ENCODE results near the gene CGREF1.
"Not testable (repeated sequence)": the region's sequence is repeated elsewhere in the genome, so short reads cannot be mapped to it uniquely, and the experiment has no call there.

CGREF1 gene

DNA sequence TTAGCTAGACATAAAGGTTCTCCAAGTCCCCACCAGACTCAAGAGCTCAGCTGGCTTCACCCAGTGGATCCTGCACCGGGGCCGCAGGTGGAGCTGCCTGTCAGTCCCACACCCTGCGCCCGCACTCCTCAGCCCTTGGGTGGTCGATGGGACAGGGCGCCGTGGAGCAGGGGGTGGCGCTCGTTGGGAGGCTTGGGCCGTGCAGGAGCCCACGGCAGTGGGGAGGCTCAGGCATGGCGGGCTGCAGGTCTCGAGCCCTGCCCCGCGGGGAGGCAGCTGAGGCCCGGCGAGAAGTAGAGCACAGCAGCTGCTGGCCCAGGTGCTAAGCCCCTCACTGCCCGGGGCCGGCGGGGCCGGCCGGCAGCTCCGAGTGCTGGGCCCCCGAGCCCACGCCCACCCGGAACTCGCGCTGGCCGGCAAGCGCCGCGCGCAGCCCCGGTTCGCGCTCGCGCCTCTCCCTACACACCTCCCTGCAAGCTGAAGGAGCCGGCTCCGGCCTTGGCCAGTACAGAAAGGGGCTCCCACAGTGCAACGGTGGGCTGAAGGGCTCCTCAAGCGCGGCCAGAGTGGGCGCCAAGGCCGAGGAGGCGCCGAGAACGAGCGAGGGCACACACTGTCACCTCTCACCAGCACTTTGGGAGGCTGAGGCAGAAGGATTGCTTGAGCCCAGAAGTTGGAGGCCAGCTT, 7.4 kb downstream of the CGREF1 start:
- not testable (repeated sequence) for DNase-seq

GRCh38 chr2:27110603-27111352, 8.2 kb downstream of the CGREF1 start:
- not testable (repeated sequence) for DNase-seq

GRCh38 chr2:27109083-27109482, 9.8 kb downstream of the CGREF1 start:
- DNase-seq: no peak

- no peak for DNase-seq
These were observed 10.7 kb downstream of the CGREF1 start for GRCh38 chr2:27108221-27108620.

DNA sequence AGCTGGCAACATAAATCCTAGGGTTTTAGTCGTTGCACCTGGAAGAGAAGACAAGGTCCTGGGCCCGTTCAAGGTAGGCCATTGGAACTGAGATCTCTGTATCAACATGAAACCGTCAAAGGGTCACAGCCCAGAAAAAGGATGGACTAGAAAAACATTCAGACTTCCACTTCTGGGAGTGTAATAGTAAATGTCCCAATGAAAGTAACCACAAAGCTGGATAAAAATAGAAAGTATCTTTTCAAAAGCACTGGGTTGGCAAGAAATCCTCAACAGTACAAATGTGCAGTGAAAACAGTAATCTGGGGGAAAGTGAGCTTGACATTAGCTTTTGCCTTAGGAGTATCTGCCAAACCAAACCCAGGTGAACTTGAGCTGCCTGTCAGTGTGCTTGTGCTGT, 12.9 kb downstream of the CGREF1 start:
- DNase-seq: no peak

GRCh38 chr2:27102329-27102728, 16.6 kb downstream of the CGREF1 start:
- DNase-seq: no peak

- DNase-seq: no peak
These were observed 18.9 kb downstream of the CGREF1 start for GRCh38 chr2:27100036-27100435.

DNA sequence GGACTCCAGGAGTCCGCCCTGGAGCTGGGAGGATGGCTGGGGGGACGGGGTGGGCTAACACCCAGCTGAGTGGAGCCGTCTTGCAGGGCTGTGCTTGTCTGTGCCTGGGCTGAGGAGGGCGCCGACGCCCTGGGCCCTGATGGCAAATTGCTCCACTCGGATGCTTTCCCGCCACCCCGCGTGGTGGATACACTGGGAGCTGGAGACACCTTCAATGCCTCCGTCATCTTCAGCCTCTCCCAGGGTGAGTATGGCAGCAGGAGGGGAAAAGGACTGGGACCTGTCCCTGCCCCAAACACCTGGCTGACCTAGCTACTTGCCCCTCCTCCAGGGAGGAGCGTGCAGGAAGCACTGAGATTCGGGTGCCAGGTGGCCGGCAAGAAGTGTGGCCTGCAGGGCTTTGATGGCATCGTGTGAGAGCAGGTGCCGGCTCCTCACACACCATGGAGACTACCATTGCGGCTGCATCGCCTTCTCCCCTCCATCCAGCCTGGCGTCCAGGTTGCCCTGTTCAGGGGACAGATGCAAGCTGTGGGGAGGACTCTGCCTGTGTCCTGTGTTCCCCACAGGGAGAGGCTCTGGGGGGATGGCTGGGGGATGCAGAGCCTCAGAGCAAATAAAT, 19.5 kb downstream of the CGREF1 start:
- no peak for DNase-seq

DNA sequence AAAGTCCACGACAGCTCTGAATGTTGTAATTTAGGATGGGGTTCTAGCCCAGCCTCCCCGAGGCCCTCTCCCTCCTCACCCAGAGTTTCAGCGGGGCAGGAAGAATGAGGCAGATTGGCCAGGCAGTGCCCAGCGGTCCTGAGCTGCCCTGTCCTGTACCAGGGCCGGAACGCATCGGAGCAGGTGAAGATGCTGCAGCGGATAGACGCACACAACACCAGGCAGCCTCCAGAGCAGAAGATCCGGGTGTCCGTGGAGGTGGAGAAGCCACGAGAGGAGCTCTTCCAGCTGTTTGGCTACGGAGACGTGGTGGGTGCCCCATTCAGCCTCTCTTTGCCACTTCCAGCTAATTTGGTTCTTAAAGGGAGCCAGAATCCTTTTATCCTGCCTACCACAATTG, 21.6 kb downstream of the CGREF1 start:
- no peak for DNase-seq

DNA sequence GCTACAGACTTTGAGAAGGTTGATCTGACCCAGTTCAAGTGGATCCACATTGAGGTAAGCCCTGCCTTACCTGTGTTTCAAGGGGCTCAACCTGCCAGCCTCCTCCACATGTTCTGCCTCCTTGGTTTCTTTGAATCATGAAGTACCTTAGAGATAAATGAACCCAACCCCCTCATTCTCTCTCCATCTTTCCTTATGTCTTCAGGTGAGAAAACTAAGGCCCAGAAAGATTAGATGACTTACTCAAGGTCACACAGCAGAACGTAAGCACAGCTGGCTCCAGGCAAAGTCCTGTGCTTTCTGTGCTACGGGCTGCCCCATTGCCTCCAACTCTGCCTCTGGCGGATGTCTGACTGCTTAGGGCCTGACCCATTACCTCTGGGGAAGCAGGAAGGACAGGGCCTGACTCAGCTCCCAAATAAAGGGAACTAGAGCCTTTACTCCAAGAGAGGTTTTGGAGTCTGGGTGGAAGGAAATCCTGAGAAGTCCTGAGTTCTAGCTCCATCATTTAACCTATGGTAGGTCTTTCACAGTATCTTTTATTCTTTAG, 22.1 kb downstream of the CGREF1 start:
- DNase-seq: no peak

DNA sequence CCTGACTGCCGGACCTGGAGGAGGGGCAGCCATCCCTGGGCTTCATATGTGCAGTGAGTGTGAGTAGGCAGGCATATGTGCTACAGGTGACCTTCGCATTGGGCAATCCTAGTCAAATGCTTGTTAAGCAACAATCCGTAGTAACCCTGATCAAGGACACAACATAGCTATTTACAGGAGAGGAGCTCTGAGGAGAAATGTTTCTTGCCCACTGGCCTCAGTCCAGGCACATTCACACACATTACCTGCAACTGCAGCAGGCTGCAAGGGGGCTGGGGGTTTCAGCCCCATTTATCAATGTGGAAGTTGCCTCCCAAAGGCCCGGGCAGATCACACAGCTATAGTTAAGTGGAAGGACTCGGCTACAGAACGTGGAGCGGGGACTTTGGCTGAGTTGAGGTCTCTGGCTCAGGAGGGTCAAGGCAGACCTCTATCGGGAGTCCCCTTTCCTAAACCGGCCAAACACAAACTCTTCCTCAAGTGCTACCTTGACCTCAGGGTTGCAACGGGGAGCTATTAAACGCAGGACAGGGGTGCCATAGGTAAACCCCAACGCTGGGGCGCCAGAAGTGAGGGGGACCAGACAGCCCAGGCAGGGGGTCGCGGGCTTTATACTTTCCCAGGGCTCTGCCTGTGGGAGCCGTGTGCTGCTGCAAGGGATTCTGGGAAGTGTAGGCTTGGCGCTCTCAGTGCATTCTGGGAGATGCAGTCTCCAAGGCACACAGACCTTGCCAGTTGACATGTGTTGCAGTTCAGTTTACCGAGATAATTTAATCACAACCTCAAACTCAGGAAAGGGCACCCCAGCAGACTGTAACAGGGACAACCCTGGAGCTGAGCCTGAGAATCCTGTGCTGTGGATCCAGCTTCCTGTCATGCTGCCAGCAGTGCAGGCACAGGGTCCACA, 22.9 kb downstream of the CGREF1 start:
- peak in 45 of 56 donors; percentile 22 to 82 (median 51) for DNase-seq

DNA sequence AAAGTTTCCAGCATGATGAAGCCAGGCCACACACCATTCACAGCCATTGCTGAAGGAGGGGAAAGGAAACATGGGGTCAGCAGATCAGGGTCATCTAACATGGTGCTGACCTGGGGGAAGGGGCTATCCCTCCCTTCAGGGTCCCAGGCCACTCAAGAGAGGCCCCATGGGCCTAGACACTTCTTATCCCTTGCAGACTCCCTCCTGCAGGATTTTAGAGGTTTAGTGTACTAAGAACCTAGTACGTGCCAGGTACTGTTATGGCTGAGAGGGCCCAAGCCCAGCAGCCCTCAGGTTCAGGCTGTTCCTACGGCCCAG, 23.5 kb downstream of the CGREF1 start:
- no peak for DNase-seq

GRCh38 chr2:27094353-27094984, 24.5 kb downstream of the CGREF1 start:
- no peak for DNase-seq

DNA sequence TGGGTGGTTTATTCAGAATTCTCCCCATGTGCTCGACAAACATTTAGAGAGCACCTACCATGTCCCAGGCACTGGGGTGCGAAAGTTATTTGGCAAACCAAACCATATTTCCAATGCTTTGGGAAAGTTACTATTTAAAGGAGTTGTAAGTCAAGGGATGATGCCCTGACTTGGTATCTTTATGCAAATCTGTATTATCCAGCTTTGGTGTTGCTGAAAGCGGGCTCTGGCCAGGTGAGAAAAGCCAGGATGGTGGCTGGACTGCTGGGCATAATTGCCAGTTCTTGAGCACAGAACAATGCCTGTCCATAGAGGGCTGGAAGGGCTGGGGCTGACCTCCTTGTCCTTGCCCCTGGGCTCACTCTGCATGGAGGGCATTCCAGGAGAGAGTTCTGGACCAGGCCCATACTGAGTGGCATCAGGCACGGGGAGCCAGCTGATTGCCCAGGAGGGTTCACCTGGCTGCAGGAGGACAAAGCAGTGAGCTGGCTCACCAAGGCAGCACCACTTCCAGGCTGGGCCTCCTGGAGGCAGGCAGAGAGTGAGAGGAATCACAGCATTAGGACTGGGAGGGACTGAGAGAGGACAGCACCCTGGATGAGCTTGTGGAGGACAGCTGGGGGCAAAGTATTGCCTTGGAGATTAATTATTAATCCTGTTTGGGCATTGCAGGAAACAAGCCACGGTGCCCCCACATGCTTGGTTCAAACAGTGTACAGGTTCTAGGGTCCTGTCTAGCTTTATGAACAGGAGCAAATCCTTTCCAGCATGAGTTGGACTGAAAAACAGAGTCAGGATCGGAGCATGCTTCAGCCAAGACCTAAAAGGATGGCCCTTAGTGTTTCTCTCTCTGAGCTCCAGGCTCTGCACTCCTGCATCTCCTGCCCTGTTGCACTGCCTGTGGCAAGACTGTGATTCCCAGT, 25.2 kb downstream of the CGREF1 start:
- no peak for DNase-seq

DNA sequence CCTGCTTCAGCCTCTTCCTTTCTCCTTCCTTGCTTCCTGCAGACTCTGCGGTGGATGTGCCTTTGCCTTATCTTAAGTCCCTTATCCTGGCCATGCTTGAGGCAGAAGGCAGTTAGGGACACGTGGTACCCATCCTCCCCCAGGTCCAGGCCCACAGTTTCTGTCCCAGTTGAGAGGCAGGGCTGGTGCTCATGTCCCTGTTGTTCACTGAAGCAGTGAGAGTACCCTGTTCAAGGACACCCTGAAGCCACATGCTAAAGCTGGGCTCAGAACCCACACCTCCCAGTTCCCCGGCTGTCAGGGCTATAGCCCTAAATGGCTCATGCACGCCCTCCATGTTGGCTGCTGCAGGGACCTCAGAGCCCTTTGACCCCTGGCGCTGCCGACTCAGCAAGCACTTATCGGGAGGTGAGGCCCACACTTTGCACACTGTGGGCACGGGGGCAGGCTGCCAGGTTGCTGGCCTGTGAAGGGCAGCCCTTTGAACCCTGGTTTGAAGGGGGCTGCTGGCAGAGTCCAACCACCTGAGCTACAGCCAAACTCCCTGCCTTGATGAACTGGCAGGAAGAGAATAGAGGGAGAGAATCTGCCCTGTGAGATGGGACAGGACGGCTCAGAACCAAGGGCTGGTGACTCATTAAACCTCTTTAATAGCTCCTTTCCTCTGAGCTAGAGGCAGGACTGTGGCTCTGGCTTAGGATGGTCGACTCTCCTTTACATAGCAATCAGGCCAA, 26.1 kb downstream of the CGREF1 start:
- DNase-seq: no peak

DNA sequence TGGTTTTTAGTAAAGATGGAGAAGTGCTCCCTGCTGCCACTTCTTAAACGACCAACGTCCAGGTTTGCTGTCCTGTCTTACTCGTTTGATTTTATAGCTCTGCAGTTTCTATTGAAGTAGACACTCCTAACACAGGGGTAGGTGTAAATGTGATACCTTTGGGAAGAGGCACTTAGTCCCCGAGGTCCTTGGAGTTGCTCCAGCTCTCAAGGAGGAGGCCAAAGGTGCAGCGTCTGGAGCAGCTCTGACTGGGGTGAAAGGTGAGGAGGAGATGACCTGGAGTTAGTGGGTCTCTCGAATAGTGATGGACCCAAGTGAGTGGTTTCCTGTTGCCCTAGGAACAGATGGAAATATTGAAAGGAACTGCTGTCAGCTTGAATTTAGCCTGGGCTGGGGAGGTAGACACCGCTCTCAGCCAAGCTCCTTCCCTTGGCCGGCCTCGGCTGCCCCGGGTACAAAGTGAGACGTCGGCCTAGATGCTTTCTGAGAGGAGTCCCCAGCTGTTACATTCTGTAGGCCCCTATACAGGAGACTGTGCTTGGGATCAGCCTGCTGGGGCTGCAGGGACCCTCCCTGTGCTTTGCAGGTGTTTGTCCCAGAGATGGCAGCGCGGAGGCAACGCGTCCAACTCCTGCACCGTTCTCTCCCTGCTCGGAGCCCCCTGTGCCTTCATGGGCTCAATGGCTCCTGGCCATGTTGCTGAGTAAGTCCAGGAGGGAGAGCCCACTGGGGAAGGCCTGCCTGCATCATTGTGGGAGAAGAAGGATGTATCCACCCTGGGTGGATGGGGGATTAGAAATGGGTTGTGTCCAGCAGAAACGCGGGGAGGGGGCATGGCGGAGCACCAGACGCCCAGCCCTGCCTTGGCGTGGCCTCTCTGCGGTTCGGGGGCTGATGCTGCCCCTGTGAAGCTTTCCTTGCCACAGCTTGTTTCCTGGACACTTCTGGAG, 26.9 kb downstream of the CGREF1 start:
- DNase-seq: no peak

GRCh38 chr2:27089111-27089954, 29.6 kb downstream of the CGREF1 start:
- no peak for DNase-seq
